Sigmoid colon (tissue), 7 donors: ENCODE measurements around the gene EIF4EBP3. TPM values are rescaled to one million over a fixed set of nuclear protein-coding genes. Genes with fewer than 3 reads are reported as not detected.
"Not testable (repeated sequence)": the region's sequence is repeated elsewhere in the genome, so short reads cannot be mapped to it uniquely, and the experiment has no call there.

ENCODE experiments used
- DNase-seq: peaks from one replicate; pipeline ENCODE4 v3.0.0-alpha.2; 2019
- H3K27ac ChIP-seq, 4 donors: fragments of 200-600 bp; sonication (generic); one replicate each; pipeline ENCODE4 v1.5.1; 2016 to 2019; ENCODE audit warnings: mild to moderate bottlenecking in 1 of 4
- H3K27me3 ChIP-seq, 3 donors: fragments of 200-600 bp; sonication (generic); one replicate each; pipeline ENCODE4 v1.5.1; 2019; ENCODE audit warnings: mild to moderate bottlenecking in 1 of 3
- H3K36me3 ChIP-seq, 4 donors: fragments of 200-600 bp; sonication (generic); one replicate each; pipeline ENCODE4 v1.5.1; 2016 to 2019
- H3K4me1 ChIP-seq, 4 donors: fragments of 200-600 bp; sonication (generic); one replicate each; pipeline ENCODE4 v1.5.1; 2017 to 2019
- H3K4me3 ChIP-seq, 4 donors: fragments of 200-600 bp; sonication (generic); one replicate each; pipeline ENCODE4 v1.5.1; 2017 to 2019; ENCODE audit warnings: mild to moderate bottlenecking in 2 of 4, moderate library complexity in 1 of 4
- H3K9me3 ChIP-seq, 4 donors: fragments of 200-600 bp in 3 of 4; sonication (generic) in 3 of 4; one replicate each; pipeline versions ENCODE4 v1.5.1 to v1.6.1; 2013 to 2019
- CTCF ChIP-seq, 4 experiments: fragments of 450-650 bp in 3 of 4; fragments of 200-600 bp in 1 of 4; IDR thresholded peaks; one replicate each; pipeline ENCODE4 v1.5.1; 2016 to 2019; ENCODE audit warnings: antibody characterized with exemption in 4 of 4, mild to moderate bottlenecking in 3 of 4, moderate library complexity in 2 of 4
- EP300 ChIP-seq, 4 donors: sonication (generic); formaldehyde crosslinking; IDR thresholded peaks; one replicate each; pipeline ENCODE4 v1.6.1; 2017; ENCODE audit warnings: antibody characterized with exemption in 4 of 4
- POLR2A ChIP-seq, 2 donors: fragments of 450-650 bp; IDR thresholded peaks; one replicate each; pipeline ENCODE4 v1.6.1; 2016; ENCODE audit warnings: antibody characterized with exemption in 2 of 2, mild to moderate bottlenecking in 2 of 2, moderate library complexity in 2 of 2
- POLR2AphosphoS5 ChIP-seq, 4 donors: sonication (generic); formaldehyde crosslinking; IDR thresholded peaks; one replicate each; pipeline ENCODE4 v1.6.1; 2017; ENCODE audit warnings: antibody characterized with exemption in 4 of 4
- WGBS, 2 donors: extraction: QIAGEN DNeasy Blood & Tissue Kit; methylation state at CpG; one replicate each; pipeline ENCODE4 v1.1.7; 2013; 5-methylcytosine and 5-hydroxymethylcytosine counted together
- intact Hi-C: fragments of 100-400 bp; cut with DNase I; formaldehyde crosslinking; loops from one replicate; pipeline ENCODE4 v1.15.1; 2023
- polyA plus RNA-seq, 3 donors: library from polyadenylated mRNA; stranded (reverse); fragments of 200-250 nt; gene quantifications; one replicate each; pipeline ENCODE4 v1.2.3, GENCODE V29; 2013
- total RNA-seq, 4 donors: library from RNA; depleted of rRNA; stranded (reverse); fragments of >200 nt; gene quantifications; one replicate each; pipeline ENCODE4 v1.1.0, GENCODE V29; 2016
- donor health status: healthy with polysubstance abuse.
- donor health status: Bipolar disorder and iron deficiency.
- donor health status: healthy.

Gene EIF4EBP3
- total and polyA plus RNA-seq, 7 donors, result 6.5 to 60.7 (median 21.0) TPM

- H3K36me3 ChIP-seq, result peaks cover 0 to 8% (median 0%) of the 10 kb centered on the region in 4 donors
- no peaks in the 10 kb centered on the region for H3K27me3 ChIP-seq
- peaks cover 0 to 13% (median 6%) of the 10 kb centered on the region in 4 donors for H3K4me1 ChIP-seq
- intact Hi-C loops, result no loop called here
- H3K9me3 ChIP-seq, result no peaks in the 10 kb centered on the region
- no peak overlapping the region for H3K4me3 ChIP-seq
- H3K27ac ChIP-seq, result no peak overlapping the region
- TF ChIP-seq POLR2AphosphoS5 (IDR thresholded peaks at IDR 0.05) (no peak), POLR2A (IDR thresholded peaks at IDR 0.05) (no peak), EP300 (IDR thresholded peaks at IDR 0.05) (no peak), CTCF (IDR thresholded peaks at IDR 0.05) (no peak)
- WGBS, 2 donors, result 12 to 54% methylated on average over 3 of the region's 3 CpGs
- DNase-seq, result no peak
These were observed 26.7 kb downstream of the EIF4EBP3 start for GRCh38 chr5:140574165-140574564.

GRCh38 chr5:140575309-140575708 lies 27.8 kb downstream of the EIF4EBP3 start:
- 60 to 86% methylated on average over 8 of the region's 8 CpGs for WGBS, 2 donors
- H3K27me3 ChIP-seq, result no peaks in the 10 kb centered on the region
- no peak overlapping the region for H3K4me3 ChIP-seq
- TF ChIP-seq CTCF (IDR thresholded peaks at IDR 0.05), result peak in 1 of 4 experiments; percentile 38
- no peak for TF ChIP-seq POLR2AphosphoS5 (IDR thresholded peaks at IDR 0.05)
- intact Hi-C loops, result no loop called here
- H3K36me3 ChIP-seq, result peaks cover 0 to 3% (median 0%) of the 10 kb centered on the region in 4 donors
- peak; percentile 79 for DNase-seq
- H3K27ac ChIP-seq, result no peak overlapping the region
- H3K9me3 ChIP-seq, result no peaks in the 10 kb centered on the region
- peaks cover 0 to 7% (median 3%) of the 10 kb centered on the region in 4 donors for H3K4me1 ChIP-seq

- intact Hi-C loops, result no loop called here
These were observed 29.3 kb downstream of the EIF4EBP3 start for GRCh38 chr5:140576776-140577201.

GRCh38 chr5:140579188-140579747 lies 31.8 kb downstream of the EIF4EBP3 start:
- intact Hi-C loops, H3K36me3 ChIP-seq, H3K4me1 ChIP-seq, H3K27ac ChIP-seq, DNase-seq, H3K27me3 ChIP-seq, H3K4me3 ChIP-seq, H3K9me3 ChIP-seq: not testable (repeated sequence)
- WGBS, 2 donors, result 93 to 96% methylated on average over 6 of the region's 6 CpGs

More at GRCh38 chr5:140576776-140577201, 29.3 kb downstream of the EIF4EBP3 start:
- Histone ChIP-seq H3K27me3 (no peaks in the 10 kb centered on the region), H3K27ac (peak overlapping the region in 2 of 4 donors; percentile 6 to 7), H3K4me3 (no peak overlapping the region), H3K36me3 (no peaks in the 10 kb centered on the region), H3K4me1 (no peaks in the 10 kb centered on the region), H3K9me3 (no peaks in the 10 kb centered on the region)
- WGBS, 2 donors, result 65 to 73% methylated on average over 2 of the region's 2 CpGs
- DNase-seq, result no peak
- TF ChIP-seq POLR2A (IDR thresholded peaks at IDR 0.05), result no peak
- no peak for TF ChIP-seq EP300 (IDR thresholded peaks at IDR 0.05)
- TF ChIP-seq POLR2AphosphoS5 (IDR thresholded peaks at IDR 0.05), result no peak
- no peak for TF ChIP-seq CTCF (IDR thresholded peaks at IDR 0.05)

GRCh38 chr5:140587495-140587894 lies 40.0 kb downstream of the EIF4EBP3 start:
- Histone ChIP-seq H3K4me3 (no peak overlapping the region), H3K27me3 (no peaks in the 10 kb centered on the region), H3K4me1 (no peaks in the 10 kb centered on the region), H3K27ac (peak overlapping the region in 1 of 4 donors; percentile 20), H3K9me3 (peaks cover 0 to 3% (median 0%) of the 10 kb centered on the region in 4 donors), H3K36me3 (no peaks in the 10 kb centered on the region)
- TF ChIP-seq CTCF (IDR thresholded peaks at IDR 0.05) (no peak), POLR2A (IDR thresholded peaks at IDR 0.05) (no peak), EP300 (IDR thresholded peaks at IDR 0.05) (no peak)
- intact Hi-C loops, result no loop called here
- DNase-seq, result no peak
- WGBS, 2 donors, result 95 to 97% methylated on average over 1 of the region's 1 CpG
